PFSK-1 (cell line): ENCODE results near the gene KIF20B.

Experiments used
- FOXP2 ChIP-seq: optimal IDR thresholded peaks from 2 replicates; pipeline ENCODE3; 2011; ENCODE audit warnings: borderline replicate concordance, control low read depth, inconsistent platforms; ENCODE audit not compliant: insufficient read depth; ENCODE audit errors: extremely low read length, extremely low read depth
- POLR2AphosphoS5 ChIP-seq: IDR thresholded peaks from 2 replicates; pipeline ENCODE4 v1.6.1; 2012; ENCODE audit warnings: low read depth, mild to moderate bottlenecking, control low read depth, low read length, moderate library complexity

- TF ChIP-seq FOXP2 (no peak), POLR2AphosphoS5 (no peak)
These were observed 9.4 kb downstream of the KIF20B start for GRCh38 chr10:89710753-89711152.
